Naive thymus-derived CD4-positive, alpha-beta T cell (primary cell): ENCODE measurements around the gene PSMC4. TPM values are rescaled to one million over a fixed set of nuclear protein-coding genes. Genes with fewer than 3 reads are reported as not detected.

Experiments used
- ATAC-seq: fragments of 150-1000 bp; cut with Tn5 transposase; 2 replicates; pipeline ENCODE4 v1.10.0; 2021; ENCODE audit warnings: mild to moderate bottlenecking, moderate library complexity
- CTCF ChIA-PET: fragments of 350-600 bp; sonication (Branson Sonifier 250); formaldehyde crosslinking; loops from one replicate; lab custom pipeline; 2021; ENCODE audit warnings: antibody characterized with exemption; lab: Charles Lee
- POLR2A ChIA-PET: fragments of 350-600 bp; sonication (Branson Sonifier 250); formaldehyde crosslinking; loops from one replicate; lab custom pipeline; 2021; ENCODE audit warnings: antibody characterized with exemption, inconsistent platforms; lab: Charles Lee
- DNase-seq, 9 donors: peaks; one replicate each; pipeline versions ENCODE4 v3.0.0 to v3.0.0-alpha.2; 2020 to 2022; ENCODE audit warnings: mixed read lengths in 1 of 9
- H3K27ac ChIP-seq: one replicate; pipeline ENCODE4 v1.7.0; 2013; ENCODE audit warnings: mild to moderate bottlenecking, low read depth, low read length, moderate library complexity
- H3K27me3 ChIP-seq, 2 donors: one replicate each; pipeline ENCODE4 v1.7.0; 2013; ENCODE audit warnings: low read length in 2 of 2, mild to moderate bottlenecking in 2 of 2, moderate library complexity in 2 of 2; ENCODE audit not compliant: control insufficient read depth in 2 of 2, insufficient read depth in 2 of 2
- H3K36me3 ChIP-seq, 3 experiments: 1 replicate in 2 of 3; 2 replicates in 1 of 3; pipeline ENCODE4 v1.7.0; 2013; ENCODE audit warnings: low read length in 3 of 3, mild to moderate bottlenecking in 3 of 3, moderate library complexity in 1 of 3; ENCODE audit not compliant: insufficient read depth in 3 of 3, control insufficient read depth in 2 of 3
- H3K4me1 ChIP-seq, 2 donors: one replicate each; pipeline ENCODE4 v1.7.0; 2013; ENCODE audit warnings: low read length in 2 of 2, mild to moderate bottlenecking in 2 of 2, moderate library complexity in 1 of 2; ENCODE audit not compliant: control insufficient read depth in 2 of 2, insufficient read depth in 2 of 2
- H3K4me3 ChIP-seq: 2 replicates; pipeline ENCODE4 v1.7.0; 2013; ENCODE audit warnings: mild to moderate bottlenecking, low read length
- H3K9me3 ChIP-seq, 3 experiments: 1 replicate in 2 of 3; 2 replicates in 1 of 3; pipeline ENCODE4 v1.7.0; 2013; ENCODE audit warnings: low read length in 3 of 3; ENCODE audit not compliant: control insufficient read depth in 2 of 3
- H3K27ac Mint-ChIP-seq, 9 donors: one replicate each; pipeline ENCODE4 v1.8.0; 2020 to 2022; ENCODE audit warnings: mixed read lengths in 9 of 9, mild to moderate bottlenecking in 8 of 9, moderate library complexity in 5 of 9, inconsistent platforms in 2 of 9
- H3K27me3 Mint-ChIP-seq, 5 donors: one replicate each; pipeline ENCODE4 v1.8.0; 2021 to 2022; ENCODE audit warnings: mixed read lengths in 5 of 5, mild to moderate bottlenecking in 1 of 5
- H3K36me3 Mint-ChIP-seq, 5 donors: one replicate each; pipeline ENCODE4 v1.8.0; 2020 to 2022; ENCODE audit warnings: mixed read lengths in 5 of 5, mild to moderate bottlenecking in 3 of 5, inconsistent platforms in 1 of 5
- H3K4me1 Mint-ChIP-seq, 7 donors: one replicate each; pipeline ENCODE4 v1.8.0; 2020 to 2022; ENCODE audit warnings: mixed read lengths in 7 of 7, mild to moderate bottlenecking in 3 of 7, inconsistent platforms in 1 of 7
- H3K4me3 Mint-ChIP-seq, 10 donors: one replicate each; pipeline ENCODE4 v1.8.0; 2020 to 2022; ENCODE audit warnings: mild to moderate bottlenecking in 10 of 10, mixed read lengths in 10 of 10, moderate library complexity in 6 of 10, inconsistent platforms in 2 of 10
- H3K9me3 Mint-ChIP-seq, 11 donors: one replicate each; pipeline ENCODE4 v1.8.0; 2020 to 2022; ENCODE audit warnings: mixed read lengths in 11 of 11, mild to moderate bottlenecking in 4 of 11, inconsistent platforms in 1 of 11, moderate library complexity in 1 of 11
- intact Hi-C, 2 donors: fragments of 100-400 bp; cut with micrococcal nuclease; formaldehyde crosslinking; loops; one replicate each; pipeline ENCODE4 v1.15.1; 2023
- polyA plus RNA-seq, 2 donors: library from polyadenylated mRNA; unstranded; fragments of 300-500 nt; fragmentation: Illumina TruSeq; gene quantifications; one replicate each; pipeline ENCODE4 v1.2.3, GENCODE V29; 2021
- total RNA-seq, 6 experiments: library from RNA in 5 of 6; stranded (reverse) in 5 of 6; gene quantifications; 1 replicate in 5 of 6; 2 replicates in 1 of 6; pipeline ENCODE4 v1.2.3 and lab custom pipeline; 2021 to 2026

Gene PSMC4
- 100 to 1,000 TPM in 1 of 5 experiments, 10 to 100 TPM in 4; 48.7 to 146 (median 69.1) TPM for total RNA-seq
- 10 to 100 TPM; 73.5 to 91.1 TPM for polyA plus RNA-seq
- total RNA-seq (lab: John Stamatoyannopoulos, UW): 75.9 reads per million, percentile 79 among the genes with 10 or more reads in this experiment

DNA sequence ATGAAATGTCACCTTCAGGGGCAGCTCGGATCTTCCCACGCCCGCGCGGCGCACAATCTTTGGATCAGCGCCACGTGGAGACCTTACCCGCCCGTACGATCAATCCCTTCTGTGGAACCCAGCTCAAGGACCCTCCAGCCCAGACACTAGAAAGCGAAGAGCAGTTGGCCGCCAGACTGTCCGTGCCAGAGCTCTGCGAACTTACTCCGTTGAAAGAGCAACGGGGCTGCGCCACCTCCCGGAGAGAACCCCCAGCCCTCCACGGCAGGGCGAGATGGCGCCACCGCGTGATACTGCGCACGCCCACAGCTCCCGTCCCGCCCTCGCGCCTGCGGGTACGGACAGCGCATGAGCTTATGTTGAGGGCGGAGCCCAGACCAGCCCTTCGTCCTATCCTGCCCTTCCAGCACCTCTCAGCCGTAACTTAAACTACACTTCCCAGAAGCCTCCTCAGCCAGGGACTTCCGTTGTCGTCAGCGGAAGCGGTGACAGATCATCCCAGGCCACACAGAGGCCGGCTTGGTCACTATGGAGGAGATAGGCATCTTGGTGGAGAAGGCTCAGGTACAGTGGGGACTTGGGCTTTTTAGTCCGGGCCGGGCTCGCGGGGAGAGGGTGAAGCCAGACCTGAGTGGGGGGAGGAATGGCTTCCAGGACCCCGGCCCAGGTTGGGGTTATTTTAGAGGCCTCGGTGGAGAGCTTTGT is at the start of gene PSMC4:
TSS of gene PSMC4 (plus strand) at position 491 of the 705 bp plus-strand sequence. CDS start at position 529, 38 bp downstream.
- H3K27ac Mint-ChIP-seq: peak within 1 kb of the TSS; percentile 95 to 99 (median 97)
- Histone ChIP-seq H3K9me3 (no peaks in the 10 kb centered on the region), H3K27ac (peak within 1 kb of the TSS; percentile 95), H3K36me3 (peaks cover 0 to 36% (median 5%) of the 10 kb centered on the region in 3 experiments), H3K4me3 (peak within 1 kb of the TSS; percentile 88), H3K4me1 (peaks cover 27 to 32% of the 10 kb centered on the region in 2 donors), H3K27me3 (no peaks in the 10 kb centered on the region)
- CTCF ChIA-PET: interaction anchor here (0.6 to 4.5 kb wide), 40 partner anchors 8 to 846 kb away, joined by 3 to 54 read pairs (median 6); partner anchors contain the start of genes FBL, ZNF546 and ZNF780A
- peaks cover 0 to 3% (median 0%) of the 10 kb centered on the region in 11 donors for H3K9me3 Mint-ChIP-seq
- H3K4me3 Mint-ChIP-seq: peak within 1 kb of the TSS; percentile 92 to 100 (median 94)
- DNase-seq (peak; percentile 94 to 99 (median 98)), ATAC-seq (peak; percentile 98)
- H3K4me1 Mint-ChIP-seq: peaks cover 39 to 61% (median 53%) of the 10 kb centered on the region in 7 donors
- intact Hi-C loops: loop anchor here (1.0 to 10.0 kb wide), 22 partner anchors 12 to 744 kb away; partner anchors contain the start of genes DYRK1B (in 2 of the 2), MAP3K10 (in 2 of the 2), SERTAD3 (in 2 of the 2) and ZNF780A (in 2 of the 2)
- H3K36me3 Mint-ChIP-seq: peaks cover 0 to 46% (median 23%) of the 10 kb centered on the region in 5 donors
- POLR2A ChIA-PET: interaction anchor here (0.6 to 3.8 kb wide), 25 partner anchors 8 to 220 kb away, joined by 3 to 91 read pairs (median 8); partner anchors contain the start of genes DYRK1B, FBL, FCGBP and ZNF546
- H3K27me3 Mint-ChIP-seq: no peaks in the 10 kb centered on the region

DNA sequence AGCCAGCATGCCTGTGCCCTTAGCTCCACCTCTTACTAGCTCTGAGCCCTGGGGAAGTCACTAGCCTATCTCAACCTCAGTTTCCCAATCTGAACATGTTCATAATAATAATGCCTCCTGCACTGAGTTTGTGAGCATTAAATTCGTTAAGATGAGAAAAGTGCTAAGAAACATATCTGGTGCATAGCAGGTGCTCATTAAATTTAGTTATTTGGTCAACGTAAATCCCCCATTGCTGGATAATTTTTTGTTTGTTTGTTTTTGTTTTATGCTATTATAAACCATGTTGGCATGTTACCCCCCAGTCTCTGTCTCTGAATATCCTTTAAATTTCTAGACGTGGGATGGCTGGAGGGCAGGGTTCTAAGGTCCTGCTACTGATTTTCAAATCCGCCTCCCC is 47.1 kb upstream of the PSMC4 start:
- Mint-ChIP-seq H3K9me3 (no peaks in the 10 kb centered on the region), H3K36me3 (peaks cover 0 to 32% (median 13%) of the 10 kb centered on the region in 5 donors), H3K27ac (no peak overlapping the region), H3K4me1 (peaks cover 5 to 27% (median 17%) of the 10 kb centered on the region in 7 donors), H3K4me3 (no peak overlapping the region), H3K27me3 (no peaks in the 10 kb centered on the region)
- H3K27ac ChIP-seq: no peak overlapping the region
- no peak for DNase-seq
- H3K4me3 ChIP-seq: no peak overlapping the region
- CTCF ChIA-PET: no interaction called here
- no peaks in the 10 kb centered on the region for H3K36me3 ChIP-seq
- H3K4me1 ChIP-seq: peaks cover 0 to 8% of the 10 kb centered on the region in 2 donors
- no peaks in the 10 kb centered on the region for H3K9me3 ChIP-seq
- intact Hi-C loops: no loop called here
- POLR2A ChIA-PET: no interaction called here
- ATAC-seq: no peak
- no peaks in the 10 kb centered on the region for H3K27me3 ChIP-seq

DNA sequence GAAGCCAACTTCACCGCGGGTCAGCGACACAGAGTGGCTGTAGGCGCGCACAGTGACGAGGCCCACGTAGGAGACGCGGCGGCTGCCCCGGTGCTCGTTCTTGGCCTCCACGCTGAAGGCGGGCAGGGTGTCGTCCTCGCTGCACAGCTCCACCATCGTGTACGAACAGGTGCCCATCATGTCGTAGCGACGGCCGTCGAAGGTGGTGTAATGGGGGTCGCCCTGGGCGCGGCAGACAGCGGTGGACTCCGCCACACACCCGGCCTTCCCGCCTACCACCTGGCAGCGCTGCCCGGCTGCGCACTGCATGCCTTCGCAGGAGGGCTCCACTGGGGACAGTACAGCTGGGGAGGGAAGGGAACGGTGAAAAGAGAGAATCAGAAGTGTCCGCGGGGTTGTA is 46.6 kb upstream of the PSMC4 start:
- H3K36me3 ChIP-seq: no peaks in the 10 kb centered on the region
- intact Hi-C loops: no loop called here
- peak overlapping the region in 1 of 9 donors; percentile 21 for H3K27ac Mint-ChIP-seq
- ChIA-PET CTCF (interaction anchor here (2.8 kb wide), 1 partner anchor 46 kb away, joined by 12 read pairs; the partner anchor contains the start of gene PSMC4), POLR2A (interaction anchor here (0.8 kb wide), 1 partner anchor 45 kb away, joined by 3 read pairs; no protein-coding TSS in a partner anchor)
- H3K27me3 ChIP-seq: no peaks in the 10 kb centered on the region
- H3K4me1 Mint-ChIP-seq: peaks cover 6 to 23% (median 17%) of the 10 kb centered on the region in 7 donors
- H3K9me3 ChIP-seq: no peaks in the 10 kb centered on the region
- H3K9me3 Mint-ChIP-seq: no peaks in the 10 kb centered on the region
- H3K4me1 ChIP-seq: peaks cover 0 to 8% of the 10 kb centered on the region in 2 donors
- H3K36me3 Mint-ChIP-seq: peaks cover 0 to 28% (median 10%) of the 10 kb centered on the region in 5 donors
- H3K4me3 Mint-ChIP-seq: no peak overlapping the region
- ATAC-seq (no peak), DNase-seq (peak in 1 of 9 donors; percentile 14)
- H3K27me3 Mint-ChIP-seq: no peaks in the 10 kb centered on the region
- H3K4me3 ChIP-seq: no peak overlapping the region
- no peak overlapping the region for H3K27ac ChIP-seq

DNA sequence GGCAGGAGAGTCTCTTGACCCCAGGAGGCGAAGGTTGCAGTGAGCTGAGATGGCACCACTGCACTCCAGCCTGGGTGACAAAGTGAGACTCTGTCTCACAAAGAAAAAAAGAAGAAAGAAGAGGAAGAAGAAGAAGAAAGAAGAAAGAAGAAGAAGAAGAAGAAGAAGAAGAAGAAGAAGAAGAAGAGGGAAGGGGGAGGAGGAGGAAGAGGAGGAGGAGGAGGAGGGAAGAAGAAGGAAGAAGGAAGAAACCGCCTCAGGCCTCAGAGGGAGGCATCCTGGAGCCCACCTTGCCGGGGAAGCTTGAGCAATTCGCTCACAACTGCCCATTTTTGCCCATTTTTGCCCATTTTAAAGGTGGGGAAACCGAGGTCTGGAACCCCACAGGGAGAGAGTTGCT is 46.0 kb upstream of the PSMC4 start:
- Histone ChIP-seq H3K27ac (no peak overlapping the region), H3K9me3 (no peaks in the 10 kb centered on the region), H3K4me1 (peaks cover 0 to 8% of the 10 kb centered on the region in 2 donors), H3K36me3 (no peaks in the 10 kb centered on the region), H3K4me3 (no peak overlapping the region), H3K27me3 (no peaks in the 10 kb centered on the region)
- Mint-ChIP-seq H3K27ac (peak overlapping the region in 1 of 9 donors; percentile 21), H3K27me3 (no peaks in the 10 kb centered on the region), H3K4me3 (no peak overlapping the region), H3K9me3 (peaks cover 0 to 4% (median 0%) of the 10 kb centered on the region in 11 donors), H3K36me3 (peaks cover 0 to 28% (median 6%) of the 10 kb centered on the region in 5 donors), H3K4me1 (peaks cover 6 to 27% (median 22%) of the 10 kb centered on the region in 7 donors)
- ATAC-seq (no peak), DNase-seq (no peak)
- POLR2A ChIA-PET: interaction anchor here (0.8 to 1.3 kb wide), 2 partner anchors 26 to 45 kb away, joined by 3 to 4 read pairs; no protein-coding TSS in a partner anchor
- CTCF ChIA-PET: interaction anchor here (2.8 kb wide), 1 partner anchor 45 kb away, joined by 12 read pairs; the partner anchor contains the start of gene PSMC4
- intact Hi-C loops: no loop called here

DNA sequence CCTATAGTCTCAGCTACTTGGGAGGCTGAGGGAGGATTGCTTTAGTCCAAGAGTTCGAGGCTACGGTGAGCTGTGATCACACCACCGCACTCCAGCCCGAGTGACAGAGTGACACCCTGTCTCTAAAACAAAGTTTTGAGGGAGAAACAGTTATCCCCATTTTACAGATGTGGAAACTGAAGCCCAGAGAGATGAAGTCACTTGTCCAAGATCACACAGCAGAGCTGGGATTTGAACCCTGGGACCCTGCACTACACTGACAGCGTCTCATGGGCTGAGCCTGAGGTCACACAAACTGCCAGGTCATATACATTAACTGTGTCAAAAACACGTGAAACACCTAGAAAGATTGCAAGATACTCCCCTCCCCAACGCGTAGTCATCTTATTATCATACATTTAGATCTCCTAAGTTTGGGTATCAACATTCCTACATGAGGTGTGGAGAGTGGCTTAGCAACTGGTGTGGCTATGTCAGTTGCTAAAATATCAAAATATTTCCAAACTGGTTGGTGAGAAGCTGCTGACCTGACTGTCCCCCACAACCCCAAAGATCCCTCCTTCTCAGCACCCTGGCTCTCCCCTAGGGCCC is 44.7 kb upstream of the PSMC4 start:
- Histone ChIP-seq H3K9me3 (no peaks in the 10 kb centered on the region), H3K4me1 (peaks cover 0 to 8% of the 10 kb centered on the region in 2 donors), H3K27ac (no peak overlapping the region), H3K27me3 (no peaks in the 10 kb centered on the region), H3K36me3 (no peaks in the 10 kb centered on the region), H3K4me3 (no peak overlapping the region)
- H3K36me3 Mint-ChIP-seq: peaks cover 0 to 33% (median 5%) of the 10 kb centered on the region in 5 donors
- peaks cover 0 to 3% (median 0%) of the 10 kb centered on the region in 5 donors for H3K27me3 Mint-ChIP-seq
- intact Hi-C loops: no loop called here
- H3K27ac Mint-ChIP-seq: peak overlapping the region in 1 of 9 donors; percentile 76
- peaks cover 0 to 7% (median 0%) of the 10 kb centered on the region in 11 donors for H3K9me3 Mint-ChIP-seq
- ATAC-seq (no peak), DNase-seq (no peak)
- POLR2A ChIA-PET: interaction anchor here (0.8 to 1.7 kb wide), 5 partner anchors 10 to 856 kb away, joined by 3 to 4 read pairs (median 4); no protein-coding TSS in a partner anchor
- no peak overlapping the region for H3K4me3 Mint-ChIP-seq
- CTCF ChIA-PET: interaction anchor here (2.8 kb wide), 1 partner anchor 44 kb away, joined by 12 read pairs; the partner anchor contains the start of gene PSMC4
- H3K4me1 Mint-ChIP-seq: peaks cover 6 to 35% (median 30%) of the 10 kb centered on the region in 7 donors

DNA sequence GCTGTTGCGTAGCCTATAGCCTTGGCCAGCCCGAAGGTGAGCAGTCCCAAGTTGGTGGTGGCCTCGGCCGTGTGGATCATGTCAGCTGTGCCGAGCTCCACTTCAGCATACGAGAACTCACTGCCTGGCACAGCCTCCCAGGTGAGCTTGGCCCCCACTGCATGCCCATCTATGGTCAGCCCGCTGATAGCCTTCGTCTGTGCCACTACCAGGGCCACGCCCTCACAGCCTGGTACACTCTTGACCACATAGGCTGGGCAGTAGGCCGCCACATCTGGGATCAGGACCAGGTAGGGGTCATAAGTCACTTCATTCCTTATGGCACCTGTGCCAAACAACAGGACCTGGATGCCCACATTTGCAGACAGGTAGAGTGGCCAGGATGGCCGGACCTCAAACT is 43.9 kb upstream of the PSMC4 start:
- no peak for ATAC-seq
- ChIA-PET CTCF (interaction anchor here (0.6 to 2.8 kb wide), 2 partner anchors 15 to 43 kb away, joined by 8 to 12 read pairs; partner anchors contain the start of gene PSMC4), POLR2A (interaction anchor here (1.3 to 1.7 kb wide), 3 partner anchors 11 to 25 kb away, joined by 3 to 4 read pairs (median 4); no protein-coding TSS in a partner anchor)
- Histone ChIP-seq H3K9me3 (no peaks in the 10 kb centered on the region), H3K27ac (no peak overlapping the region), H3K36me3 (no peaks in the 10 kb centered on the region), H3K4me1 (peaks cover 0 to 8% of the 10 kb centered on the region in 2 donors), H3K4me3 (no peak overlapping the region), H3K27me3 (no peaks in the 10 kb centered on the region)
- DNase-seq: peak in 1 of 9 donors; percentile 12
- H3K4me3 Mint-ChIP-seq: no peak overlapping the region
- peaks cover 0 to 7% (median 0%) of the 10 kb centered on the region in 11 donors for H3K9me3 Mint-ChIP-seq
- no peak overlapping the region for H3K27ac Mint-ChIP-seq
- intact Hi-C loops: no loop called here
- H3K36me3 Mint-ChIP-seq: peaks cover 0 to 33% (median 5%) of the 10 kb centered on the region in 5 donors
- H3K27me3 Mint-ChIP-seq: peaks cover 0 to 3% (median 0%) of the 10 kb centered on the region in 5 donors
- H3K4me1 Mint-ChIP-seq: peaks cover 6 to 41% (median 33%) of the 10 kb centered on the region in 7 donors
